Endothelial cell of umbilical vein (primary cell): ENCODE results near the gene PTPRCAP. TPM values are rescaled to one million over a fixed set of nuclear protein-coding genes. Genes with fewer than 3 reads are reported as not detected.
"Not testable (repeated sequence)": the region's sequence is repeated elsewhere in the genome, so short reads cannot be mapped to it uniquely, and the experiment has no call there.

Experiments
- BruUV-seq: library from RNA; stranded (reverse); fragments of 400-500 nt; replicated peaks from 2 replicates; lab custom pipeline; 2021; lab: Mats Ljungman, UMichigan
- CTCF ChIA-PET: fragments of 300-600, 350-600 bp; sonication (Branson Sonifier 250); formaldehyde crosslinking; loops from one replicate; lab custom pipeline; 2021; ENCODE audit warnings: antibody characterized with exemption, inconsistent platforms; lab: Charles Lee
- POLR2A ChIA-PET: fragments of 300-600, 350-600 bp; sonication (Branson Sonifier 250); formaldehyde crosslinking; loops from one replicate; lab custom pipeline; 2021; ENCODE audit warnings: antibody characterized with exemption, inconsistent platforms; lab: Charles Lee
- DNase-seq: peaks from one replicate; pipeline ENCODE4 v3.0.0-alpha.2; 2011; ENCODE audit warnings: low read depth, low spot score
- FAIRE-seq: peaks from 2 replicates; lab custom pipeline; 2011; peaks lifted over from hg19 to GRCh38; lab: Jason Lieb, UNC
- H2AFZ ChIP-seq: 2 replicates; pipeline ENCODE4 v1.6.0; 2012; ENCODE audit warnings: low read depth, low read length, control low read depth, inconsistent platforms
- H3K27ac ChIP-seq: 2 replicates; pipeline ENCODE4 v1.5.1; 2011; ENCODE audit warnings: low read depth, mild to moderate bottlenecking, control low read depth, low read length, moderate library complexity; ENCODE audit not compliant: insufficient read depth
- H3K27me3 ChIP-seq, 2 experiments: 2 replicates each; pipeline versions ENCODE4 v1.6.0 to v1.6.1; 2011; ENCODE audit warnings: low read length in 2 of 2, mixed read lengths in 1 of 2; ENCODE audit not compliant: control insufficient read depth in 2 of 2, insufficient read depth in 2 of 2
- H3K36me3 ChIP-seq, 2 experiments: 2 replicates in 1 of 2; 3 replicates in 1 of 2; pipeline ENCODE4 v1.5.1; 2011; ENCODE audit warnings: low read length in 2 of 2, mild to moderate bottlenecking in 1 of 2, moderate library complexity in 1 of 2; ENCODE audit not compliant: control insufficient read depth in 2 of 2, insufficient read depth in 2 of 2; ENCODE audit errors: extremely low read depth in 1 of 2
- H3K4me1 ChIP-seq: 3 replicates; pipeline ENCODE4 v1.5.1; 2011; ENCODE audit warnings: mild to moderate bottlenecking, low read length; ENCODE audit not compliant: control insufficient read depth, insufficient read depth; ENCODE audit errors: extremely low read depth
- H3K4me2 ChIP-seq: 2 replicates; pipeline ENCODE4 v1.6.1; 2011; ENCODE audit warnings: low read length, control low read depth, mixed read lengths; ENCODE audit not compliant: insufficient read depth
- H3K4me3 ChIP-seq, 3 experiments: fragments of 200-600 bp in 1 of 3; sonication (generic), shearing (Covaris generic) in 1 of 3; replicated peaks in 1 of 3; 2 replicates each; pipeline ENCODE4 v1.5.1; 2011 to 2016; ENCODE audit warnings: control low read depth in 3 of 3, low read length in 3 of 3, mild to moderate bottlenecking in 2 of 3, inconsistent platforms in 1 of 3, low read depth in 1 of 3, moderate library complexity in 1 of 3; ENCODE audit not compliant: insufficient read depth in 1 of 3
- H3K79me2 ChIP-seq: 2 replicates; pipeline ENCODE4 v1.6.0; 2012; ENCODE audit warnings: low read length, inconsistent platforms; ENCODE audit not compliant: control insufficient read depth, insufficient read depth
- H3K9ac ChIP-seq: replicated peaks from 2 replicates; pipeline ENCODE3; 2011; ENCODE audit warnings: low read length, control low read depth; ENCODE audit not compliant: insufficient read depth; ENCODE audit errors: extremely low read depth
- H3K9me1 ChIP-seq: replicated peaks from 3 replicates; pipeline ENCODE4 v1.6.0; 2011; ENCODE audit warnings: mild to moderate bottlenecking, low read length; ENCODE audit not compliant: control insufficient read depth, insufficient read depth; ENCODE audit errors: extremely low read depth
- H3K9me3 ChIP-seq: replicated peaks from 2 replicates; pipeline ENCODE4 v1.5.1; 2012; ENCODE audit warnings: low read length, inconsistent platforms; ENCODE audit not compliant: control insufficient read depth, insufficient read depth
- H4K20me1 ChIP-seq: replicated peaks from 2 replicates; pipeline ENCODE3; 2011; ENCODE audit warnings: mild to moderate bottlenecking, low read length; ENCODE audit not compliant: control insufficient read depth, insufficient read depth; ENCODE audit errors: extremely low read depth
- EZH2 ChIP-seq: IDR thresholded peaks from 2 replicates; pipeline ENCODE4 v1.6.1; 2012; ENCODE audit warnings: borderline replicate concordance, low read depth, mild to moderate bottlenecking, moderate library complexity, low read length, inconsistent platforms; ENCODE audit not compliant: severe bottlenecking
- FOS ChIP-seq: IDR thresholded peaks from 2 replicates; pipeline ENCODE4 v1.6.1; 2011; ENCODE audit warnings: mild to moderate bottlenecking, low read length, moderate library complexity, borderline replicate concordance; ENCODE audit not compliant: insufficient read depth
- GATA2 ChIP-seq: IDR thresholded peaks from 2 replicates; pipeline ENCODE4 v1.7.0; 2011; ENCODE audit warnings: low read depth, mild to moderate bottlenecking, moderate library complexity, mixed read lengths, low read length; ENCODE audit not compliant: insufficient read length, insufficient read depth
- JUN ChIP-seq: IDR thresholded peaks from 2 replicates; pipeline ENCODE4 v1.6.1; 2011; ENCODE audit warnings: borderline replicate concordance, low read depth; ENCODE audit not compliant: insufficient read length, insufficient read depth
- MYC ChIP-seq: IDR thresholded peaks from one replicate; pipeline ENCODE4 v1.6.1; 2011; ENCODE audit warnings: mild to moderate bottlenecking, low read depth, low read length
- POLR2A ChIP-seq: IDR thresholded peaks from 2 replicates; pipeline ENCODE4 v1.6.1; 2012; ENCODE audit warnings: low read depth, mild to moderate bottlenecking, control low read depth, low read length
- POLR2AphosphoS5 ChIP-seq: IDR thresholded peaks from 2 replicates; pipeline ENCODE4 v1.6.1; 2012; ENCODE audit warnings: low read depth, mild to moderate bottlenecking, control low read depth, low read length, moderate library complexity; ENCODE audit not compliant: insufficient read depth
- dilution Hi-C: fragments of 300-500 bp; cut with MboI; formaldehyde crosslinking; loops from one replicate; pipeline ENCODE4 v1.15.0; 2019; ENCODE audit warnings: low sequenced_read_pairs; ENCODE audit not compliant: extremely low pct_ligation_motif_present
- intact Hi-C: fragments of 100-400 bp; cut with micrococcal nuclease; formaldehyde crosslinking; loops from one replicate; pipeline ENCODE4 v1.10.0; 2022
- polyA plus RNA-seq, 4 experiments: library from polyadenylated mRNA; depleted of rRNA in 3 of 4; stranded (reverse) in 3 of 4; unstranded in 1 of 4; fragments of >200 nt; gene quantifications; 2 replicates each; pipeline versions ENCODE4 v1.2.1 to v1.2.3, GENCODE V29; 2011 to 2012; ENCODE audit warnings: missing spikeins in 1 of 4
- total RNA-seq: library from RNA; stranded (reverse); gene quantifications from 2 replicates; pipeline ENCODE4 v1.2.3, GENCODE V29; 2021
- TF ChIP-seq, protein P1 (sequence below): IDR thresholded peaks from 2 replicates; pipeline ENCODE4 v1.6.1; 2011; ENCODE audit not compliant: insufficient read depth, insufficient read length
- TF ChIP-seq, protein P2 (sequence below), 2 donors: IDR thresholded peaks; 1 replicate in 1 of 2; 2 replicates in 1 of 2; pipeline ENCODE4 v1.5.1; 2011; ENCODE audit warnings: low read length in 2 of 2, mild to moderate bottlenecking in 2 of 2, moderate library complexity in 2 of 2, control low read depth in 1 of 2, inconsistent platforms in 1 of 2, low read depth in 1 of 2; ENCODE audit not compliant: insufficient read depth in 1 of 2; ENCODE audit errors: extremely low read depth in 1 of 2

PTPRCAP gene
- total and polyA plus RNA-seq, 2 donors (not counting 3 experiments of a cell fraction or from before 2014, with no cell fraction given) = 3.6 TPM; not detected in 1

- CTCF ChIA-PET = interaction anchor here (0.7 to 1.2 kb wide), 4 partner anchors 10 to 81 kb away, joined by 3 to 11 read pairs (median 4); partner anchors contain the start of genes GPR152 and PPP1CA
- H3K27ac ChIP-seq = peak overlapping the region; percentile 40
These were observed 44.9 kb upstream of the PTPRCAP start for GRCh38 chr11:67482275-67482826.

DNA sequence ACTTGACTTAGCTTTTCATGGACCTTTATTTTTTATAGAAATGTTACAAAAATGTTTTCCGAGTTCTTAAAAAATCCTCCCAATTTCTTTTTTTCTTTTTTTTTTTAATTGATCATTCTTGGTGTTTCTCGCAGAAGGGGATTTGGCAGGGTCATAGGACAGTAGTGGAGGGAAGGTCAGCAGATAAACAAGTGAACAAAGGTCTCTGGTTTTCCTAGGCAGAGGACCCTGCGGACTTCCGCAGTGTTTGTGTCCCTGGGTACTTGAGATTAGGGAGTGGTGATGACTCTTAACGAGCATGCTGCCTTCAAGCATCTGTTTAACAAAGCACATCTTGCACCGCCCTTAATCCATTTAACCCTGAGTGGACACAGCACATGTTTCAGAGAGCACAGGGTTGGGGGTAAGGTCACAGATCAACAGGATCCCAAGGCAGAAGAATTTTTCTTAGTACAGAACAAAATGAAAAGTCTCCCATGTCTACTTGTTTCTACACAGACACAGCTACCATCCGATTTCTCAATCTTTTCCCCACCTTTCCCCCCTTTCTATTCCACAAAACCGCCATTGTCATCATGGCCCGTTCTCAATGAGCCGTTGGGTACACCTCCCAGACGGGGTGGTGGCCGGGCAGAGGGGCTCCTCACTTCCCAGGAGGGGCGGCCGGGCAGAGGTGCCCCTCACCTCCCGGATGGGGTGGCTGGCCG is 40.0 kb upstream of the PTPRCAP start:
- H3K9me3 ChIP-seq, H4K20me1 ChIP-seq, H3K79me2 ChIP-seq, POLR2A ChIA-PET, H3K9ac ChIP-seq, H2AFZ ChIP-seq, BruUV-seq, FAIRE-seq, H3K4me2 ChIP-seq, DNase-seq, H3K27ac ChIP-seq, H3K36me3 ChIP-seq, dilution Hi-C loops, H3K4me1 ChIP-seq, H3K4me3 ChIP-seq, H3K9me1 ChIP-seq, H3K27me3 ChIP-seq, intact Hi-C loops: not testable (repeated sequence)
- CTCF ChIA-PET = interaction anchor here (1.1 kb wide), 1 partner anchor 107 kb away, joined by 5 read pairs; no protein-coding TSS in a partner anchor

More at GRCh38 chr11:67482275-67482826, 44.9 kb upstream of the PTPRCAP start:
- H3K9me3 ChIP-seq = no peaks in the 10 kb centered on the region
- H4K20me1 ChIP-seq = no peaks in the 10 kb centered on the region
- dilution Hi-C loops = no loop called here
- intact Hi-C loops = no loop called here
- peak overlapping the region; percentile 29 to 72 (median 46) for H3K4me3 ChIP-seq
- H3K36me3 ChIP-seq = peaks cover 0 to 1% of the 10 kb centered on the region in 2 experiments
- peak overlapping the region; percentile 84 for H3K4me2 ChIP-seq
- H3K79me2 ChIP-seq = no peaks in the 10 kb centered on the region
- no peaks in the 10 kb centered on the region for H3K9me1 ChIP-seq
- TSS peak; percentile 90 for BruUV-seq
- POLR2A ChIA-PET = interaction anchor here (0.9 kb wide), 1 partner anchor 81 kb away, joined by 3 read pairs; the partner anchor contains the start of gene PPP1CA
- H3K4me1 ChIP-seq = no peaks in the 10 kb centered on the region
- TF ChIP-seq, protein P1, sequence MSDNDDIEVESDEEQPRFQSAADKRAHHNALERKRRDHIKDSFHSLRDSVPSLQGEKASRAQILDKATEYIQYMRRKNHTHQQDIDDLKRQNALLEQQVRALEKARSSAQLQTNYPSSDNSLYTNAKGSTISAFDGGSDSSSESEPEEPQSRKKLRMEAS = no peak
- TF ChIP-seq, protein P2, sequence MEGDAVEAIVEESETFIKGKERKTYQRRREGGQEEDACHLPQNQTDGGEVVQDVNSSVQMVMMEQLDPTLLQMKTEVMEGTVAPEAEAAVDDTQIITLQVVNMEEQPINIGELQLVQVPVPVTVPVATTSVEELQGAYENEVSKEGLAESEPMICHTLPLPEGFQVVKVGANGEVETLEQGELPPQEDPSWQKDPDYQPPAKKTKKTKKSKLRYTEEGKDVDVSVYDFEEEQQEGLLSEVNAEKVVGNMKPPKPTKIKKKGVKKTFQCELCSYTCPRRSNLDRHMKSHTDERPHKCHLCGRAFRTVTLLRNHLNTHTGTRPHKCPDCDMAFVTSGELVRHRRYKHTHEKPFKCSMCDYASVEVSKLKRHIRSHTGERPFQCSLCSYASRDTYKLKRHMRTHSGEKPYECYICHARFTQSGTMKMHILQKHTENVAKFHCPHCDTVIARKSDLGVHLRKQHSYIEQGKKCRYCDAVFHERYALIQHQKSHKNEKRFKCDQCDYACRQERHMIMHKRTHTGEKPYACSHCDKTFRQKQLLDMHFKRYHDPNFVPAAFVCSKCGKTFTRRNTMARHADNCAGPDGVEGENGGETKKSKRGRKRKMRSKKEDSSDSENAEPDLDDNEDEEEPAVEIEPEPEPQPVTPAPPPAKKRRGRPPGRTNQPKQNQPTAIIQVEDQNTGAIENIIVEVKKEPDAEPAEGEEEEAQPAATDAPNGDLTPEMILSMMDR (IDR thresholded peaks at IDR 0.05; ENCODE audit: extremely low read depth in 1 of 2, insufficient read depth in 1 of 2, low read depth in 1 of 2, low read length in 2 of 2) = no peak
- no peak for TF ChIP-seq FOS
- no peak for TF ChIP-seq EZH2
- no peak for TF ChIP-seq MYC
- no peak for TF ChIP-seq GATA2
- no peak for TF ChIP-seq POLR2AphosphoS5
- no peak for TF ChIP-seq JUN
- no peak for TF ChIP-seq POLR2A
- no peaks in the 10 kb centered on the region for H3K27me3 ChIP-seq
- DNase-seq (no peak), FAIRE-seq (no peak)
- peak overlapping the region; percentile 66 for H3K9ac ChIP-seq
- H2AFZ ChIP-seq = peak overlapping the region; percentile 59
